ENCODE results near the gene RPL26. TPM values are rescaled to one million over a fixed set of nuclear protein-coding genes. Genes with fewer than 3 reads are reported as not detected.
A peak's percentile ranks its signal among the peaks of the same experiment; 100 is the strongest.

Gene RPL26
- total RNA-seq, 6 experiments from 2014 or later: 467 to 1,753 (median 509) TPM

DNA sequence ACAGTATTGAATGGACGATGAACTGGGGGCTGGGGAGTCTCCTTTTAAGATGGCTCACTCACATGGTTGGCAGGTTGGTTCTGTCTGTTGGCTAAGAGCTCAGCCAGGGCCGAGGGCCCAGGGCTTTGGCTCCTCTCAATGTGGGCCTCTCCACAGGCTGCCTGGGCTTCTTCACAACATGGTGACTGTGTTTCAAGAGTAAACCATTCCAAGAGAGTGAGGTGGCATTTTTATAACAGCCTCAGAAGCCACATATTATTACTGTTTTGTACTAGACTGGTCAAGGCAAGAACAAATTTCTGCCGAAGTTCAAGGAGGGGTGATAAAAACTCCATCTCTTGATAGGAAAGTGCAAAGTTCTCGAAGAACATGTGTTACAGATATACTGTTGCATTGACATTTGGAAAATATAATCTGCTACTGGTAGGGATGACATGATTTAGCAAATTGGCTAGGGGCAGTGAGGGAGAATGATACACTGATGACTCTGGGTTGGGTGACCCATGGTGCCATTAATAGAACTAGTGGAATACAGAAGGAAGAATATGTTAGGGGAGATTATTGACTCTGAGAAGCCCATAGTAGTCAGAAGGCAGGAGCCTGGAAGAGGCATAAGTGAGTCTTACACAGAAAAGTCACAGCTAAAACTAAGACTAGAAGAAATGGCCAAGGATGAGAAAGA lies 20.2 kb downstream of the RPL26 start:
- intact Hi-C loops (cut with DNase I): no loop called here
- Histone ChIP-seq H3K27me3 (no peaks in the 10 kb centered on the region), H3K4me1 (no peaks in the 10 kb centered on the region), H3K9me3 (no peaks in the 10 kb centered on the region), H3K27ac (no peak overlapping the region), H3K4me3 (no peak overlapping the region), H3K36me3 (no peaks in the 10 kb centered on the region)
- no peak for TF ChIP-seq POLR2A (IDR thresholded peaks at IDR 0.05)
- TF ChIP-seq, protein P1, sequence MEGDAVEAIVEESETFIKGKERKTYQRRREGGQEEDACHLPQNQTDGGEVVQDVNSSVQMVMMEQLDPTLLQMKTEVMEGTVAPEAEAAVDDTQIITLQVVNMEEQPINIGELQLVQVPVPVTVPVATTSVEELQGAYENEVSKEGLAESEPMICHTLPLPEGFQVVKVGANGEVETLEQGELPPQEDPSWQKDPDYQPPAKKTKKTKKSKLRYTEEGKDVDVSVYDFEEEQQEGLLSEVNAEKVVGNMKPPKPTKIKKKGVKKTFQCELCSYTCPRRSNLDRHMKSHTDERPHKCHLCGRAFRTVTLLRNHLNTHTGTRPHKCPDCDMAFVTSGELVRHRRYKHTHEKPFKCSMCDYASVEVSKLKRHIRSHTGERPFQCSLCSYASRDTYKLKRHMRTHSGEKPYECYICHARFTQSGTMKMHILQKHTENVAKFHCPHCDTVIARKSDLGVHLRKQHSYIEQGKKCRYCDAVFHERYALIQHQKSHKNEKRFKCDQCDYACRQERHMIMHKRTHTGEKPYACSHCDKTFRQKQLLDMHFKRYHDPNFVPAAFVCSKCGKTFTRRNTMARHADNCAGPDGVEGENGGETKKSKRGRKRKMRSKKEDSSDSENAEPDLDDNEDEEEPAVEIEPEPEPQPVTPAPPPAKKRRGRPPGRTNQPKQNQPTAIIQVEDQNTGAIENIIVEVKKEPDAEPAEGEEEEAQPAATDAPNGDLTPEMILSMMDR (IDR thresholded peaks at IDR 0.05): no peak
- no peak for DNase-seq
- ATAC-seq: no peak
- 91% methylated on average over 4 of the region's 4 CpGs for WGBS (ENCODE audit: insufficient coverage, low coverage, low lambda C conversion rate, missing lambda C conversion rate)

DNA sequence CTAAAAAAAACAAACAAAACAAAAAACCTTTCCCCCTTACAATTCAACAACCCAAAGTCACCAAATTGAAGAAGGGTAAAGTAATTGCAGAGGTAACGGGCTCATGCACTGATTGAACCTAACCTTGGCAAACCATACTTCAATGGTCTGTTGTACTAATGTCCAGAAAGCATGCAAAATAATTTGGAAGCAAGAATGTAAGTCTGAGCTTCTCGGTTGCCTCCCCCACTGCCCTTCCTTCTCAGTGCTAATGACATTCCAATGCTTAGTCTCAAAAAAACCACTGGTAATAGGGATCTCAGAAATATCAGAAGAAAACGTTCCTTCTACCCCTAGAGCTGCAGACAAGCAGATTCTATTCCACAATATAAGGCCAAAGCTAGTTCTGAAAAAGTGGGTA lies 22.2 kb downstream of the RPL26 start:
- Histone ChIP-seq H3K4me1 (no peaks in the 10 kb centered on the region), H3K27me3 (no peaks in the 10 kb centered on the region), H3K36me3 (no peaks in the 10 kb centered on the region), H3K9me3 (no peaks in the 10 kb centered on the region), H3K4me3 (no peak overlapping the region), H3K27ac (no peak overlapping the region)
- intact Hi-C loops (cut with DNase I): no loop called here
- TF ChIP-seq, protein P1 (IDR thresholded peaks at IDR 0.05): no peak
- TF ChIP-seq POLR2A (IDR thresholded peaks at IDR 0.05): no peak
- no peak for DNase-seq
- no peak for ATAC-seq
- WGBS (ENCODE audit: insufficient coverage, low coverage, low lambda C conversion rate, missing lambda C conversion rate): 65% methylated on average over 3 of the region's 3 CpGs

DNA sequence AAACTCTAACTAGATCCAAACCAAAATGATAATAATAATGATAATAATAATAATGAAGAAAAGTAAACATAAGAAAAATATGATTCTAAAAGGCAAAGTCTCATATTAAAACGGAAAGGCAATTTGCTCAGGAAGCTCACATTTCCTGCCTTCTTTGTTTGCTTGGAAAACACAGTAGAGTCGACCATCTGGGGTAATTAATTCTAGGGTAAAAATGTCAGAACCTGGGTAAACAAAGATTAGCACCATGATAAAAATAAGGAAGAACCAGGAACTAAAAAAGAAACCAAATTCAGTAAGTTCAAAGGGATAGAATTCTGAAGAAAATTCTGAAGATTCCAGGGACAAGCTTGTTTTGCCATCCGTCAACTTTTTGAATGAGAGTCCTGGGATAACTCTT lies 22.7 kb downstream of the RPL26 start:
- ATAC-seq (peak in 1 of 4 donors; percentile 37), DNase-seq (no peak)
- Histone ChIP-seq H3K27me3 (no peaks in the 10 kb centered on the region), H3K4me3 (no peak overlapping the region), H3K36me3 (no peaks in the 10 kb centered on the region), H3K9me3 (no peaks in the 10 kb centered on the region), H3K4me1 (no peaks in the 10 kb centered on the region), H3K27ac (no peak overlapping the region)
- TF ChIP-seq, protein P1 (IDR thresholded peaks at IDR 0.05): no peak
- no peak for TF ChIP-seq POLR2A (IDR thresholded peaks at IDR 0.05)
- 36% methylated on average over 3 of the region's 3 CpGs for WGBS (ENCODE audit: insufficient coverage, low coverage, low lambda C conversion rate, missing lambda C conversion rate)
- intact Hi-C loops (cut with DNase I): no loop called here

DNA sequence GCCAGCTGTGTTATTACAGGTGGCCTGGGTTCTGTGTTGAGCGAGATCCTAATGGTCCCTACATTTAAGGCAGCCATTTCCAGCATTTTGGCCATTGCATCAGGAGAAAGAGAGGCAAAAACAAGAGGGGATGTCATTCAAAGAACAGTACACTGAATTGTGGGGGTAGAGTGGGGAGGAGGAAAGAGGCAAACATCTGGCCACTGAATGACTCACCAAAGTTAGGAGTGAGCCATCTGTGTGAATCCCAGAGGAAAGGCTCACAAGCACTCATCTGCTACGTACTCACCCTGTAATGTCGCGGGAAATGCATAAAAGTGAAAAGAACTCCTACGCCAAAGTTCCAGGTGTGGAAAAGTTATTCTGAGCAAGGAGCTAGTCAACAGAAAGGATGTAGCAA lies 23.2 kb downstream of the RPL26 start:
- ATAC-seq (peak in 2 of 4 donors; percentile 54 to 77), DNase-seq (no peak)
- H3K4me3 ChIP-seq: no peak overlapping the region
- H3K27me3 ChIP-seq: no peaks in the 10 kb centered on the region
- H3K36me3 ChIP-seq: no peaks in the 10 kb centered on the region
- TF ChIP-seq POLR2A (IDR thresholded peaks at IDR 0.05): no peak
- TF ChIP-seq, protein P1 (IDR thresholded peaks at IDR 0.05): no peak
- H3K9me3 ChIP-seq: no peaks in the 10 kb centered on the region
- peak overlapping the region in 1 of 3 donors; percentile 22 for H3K27ac ChIP-seq
- intact Hi-C loops (cut with DNase I): no loop called here
- WGBS (ENCODE audit: insufficient coverage, low coverage, low lambda C conversion rate, missing lambda C conversion rate): 70% methylated on average over 5 of the region's 5 CpGs
- H3K4me1 ChIP-seq: no peaks in the 10 kb centered on the region

All from right lobe of liver (tissue), 6 donors.